ENCODE results near the gene TIMM50.
A peak's percentile ranks its signal among the peaks of the same experiment; 100 is the strongest.

Gene TIMM50

GRCh38 chr19:39539165-39539517 lies 58.5 kb downstream of the TIMM50 start:
- no peak for DNase-seq

- peak; percentile 96 for DNase-seq
Measured at GRCh38 chr19:39539518-39540332, 59.1 kb downstream of the TIMM50 start, which contains the start of gene EID2. TSS of gene EID2 (minus strand) at chr19:39540161. CDS start at chr19:39540079, 82 bp downstream.

GRCh38 chr19:39540333-39540673 lies 59.7 kb downstream of the TIMM50 start:
- no peak for DNase-seq

All from islet precursor cell (in vitro differentiated cells).